Progenitor cell of endocrine pancreas (in vitro differentiated cells): Measurements from ENCODE around the gene FRMD1. TPM values are rescaled to one million over a fixed set of nuclear protein-coding genes. Genes with fewer than 3 reads are reported as not detected.
A peak's percentile ranks its signal among the peaks of the same experiment; 100 is the strongest.

Experiments
- DNase-seq: peaks from one replicate; pipeline ENCODE4 v3.0.0; 2021; ENCODE audit warnings: low spot score; ENCODE audit not compliant: unreplicated experiment
- H3K27ac Mint-ChIP-seq: 2 replicates; pipeline ENCODE4 v1.8.0; 2021; ENCODE audit warnings: mild to moderate bottlenecking, moderate library complexity, mixed read lengths
- H3K27me3 Mint-ChIP-seq: 2 replicates; pipeline ENCODE4 v1.8.0; 2021; ENCODE audit warnings: mixed read lengths
- H3K36me3 Mint-ChIP-seq: 2 replicates; pipeline ENCODE4 v1.8.0; 2022; ENCODE audit warnings: mixed read lengths; ENCODE audit not compliant: insufficient read depth
- H3K4me1 Mint-ChIP-seq: 2 replicates; pipeline ENCODE4 v1.8.0; 2021; ENCODE audit warnings: low read depth, mixed read lengths
- H3K4me3 Mint-ChIP-seq: 2 replicates; pipeline ENCODE4 v1.8.0; 2021; ENCODE audit warnings: low read depth, mild to moderate bottlenecking, moderate library complexity, mixed read lengths
- H3K9me3 Mint-ChIP-seq: 2 replicates; pipeline ENCODE4 v1.8.0; 2021; ENCODE audit warnings: low read depth, mixed read lengths
- CTCF ChIP-seq: fragments of 200-600 bp; sonication (generic); IDR thresholded peaks from one replicate; pipeline ENCODE4 v1.5.0; 2021; ENCODE audit warnings: antibody characterized with exemption, mild to moderate bottlenecking; ENCODE audit not compliant: unreplicated experiment
- total RNA-seq: library from RNA; stranded (reverse); gene quantifications from 2 replicates; pipeline ENCODE4 v1.2.1, GENCODE V29; 2021

FRMD1 gene
- total RNA-seq, 1 donor from 2014 or later, result not detected

GRCh38 chr6:168090064-168090690, 11.2 kb upstream of the FRMD1 start:
- H3K4me1 Mint-ChIP-seq, result peaks cover 17% of the 10 kb centered on the region
- no peaks in the 10 kb centered on the region for H3K36me3 Mint-ChIP-seq
- no peak overlapping the region for H3K4me3 Mint-ChIP-seq
- peaks cover 4% of the 10 kb centered on the region for H3K27me3 Mint-ChIP-seq
- no peak for TF ChIP-seq CTCF
- peak overlapping the region; percentile 76 for H3K27ac Mint-ChIP-seq
- DNase-seq, result no peak
- no peaks in the 10 kb centered on the region for H3K9me3 Mint-ChIP-seq

GRCh38 chr6:168089186-168090063, 10.4 kb upstream of the FRMD1 start:
- no peak for DNase-seq
- peaks cover 4% of the 10 kb centered on the region for H3K27me3 Mint-ChIP-seq
- TF ChIP-seq CTCF, result no peak
- H3K9me3 Mint-ChIP-seq, result no peaks in the 10 kb centered on the region
- peaks cover 17% of the 10 kb centered on the region for H3K4me1 Mint-ChIP-seq
- H3K36me3 Mint-ChIP-seq, result no peaks in the 10 kb centered on the region
- no peak overlapping the region for H3K4me3 Mint-ChIP-seq
- no peak overlapping the region for H3K27ac Mint-ChIP-seq

- no peak for TF ChIP-seq CTCF
- Mint-ChIP-seq H3K9me3 (no peaks in the 10 kb centered on the region), H3K4me3 (no peak overlapping the region), H3K4me1 (peaks cover 21% of the 10 kb centered on the region), H3K27me3 (peaks cover 7% of the 10 kb centered on the region), H3K36me3 (no peaks in the 10 kb centered on the region), H3K27ac (peak overlapping the region; percentile 29)
- DNase-seq, result no peak
Measured at GRCh38 chr6:168088161-168089053, 9.4 kb upstream of the FRMD1 start.

GRCh38 chr6:168087436-168088160, 8.6 kb upstream of the FRMD1 start:
- Mint-ChIP-seq H3K27ac (no peak overlapping the region), H3K27me3 (peaks cover 10% of the 10 kb centered on the region), H3K4me1 (peaks cover 26% of the 10 kb centered on the region), H3K9me3 (no peaks in the 10 kb centered on the region), H3K36me3 (no peaks in the 10 kb centered on the region), H3K4me3 (no peak overlapping the region)
- no peak for DNase-seq
- no peak for TF ChIP-seq CTCF
